IPS-18c (cell line): Measurements from ENCODE around the gene UBE2S.

Source experiments
- H3K4me3 ChIP-seq: 2 replicates; pipeline ENCODE4 v1.7.0; 2013; ENCODE audit warnings: low read depth, mild to moderate bottlenecking, low read length, moderate library complexity; ENCODE audit not compliant: insufficient read depth
- H3K9me3 ChIP-seq: one replicate; pipeline ENCODE4 v1.6.1; 2013; ENCODE audit warnings: mild to moderate bottlenecking, low read length, moderate library complexity; ENCODE audit not compliant: control insufficient read depth, insufficient read depth

The UBE2S gene

GRCh38 chr19:55376241-55376933 is 31.2 kb downstream of the UBE2S start, which contains the start of gene TMEM190:
Gene TMEM190 (plus strand): TSS chr19:55376826. CDS start chr19:55376854, 28 bp downstream.
- Histone ChIP-seq H3K4me3 (peak within 1 kb of the TSS; percentile 58), H3K9me3 (no peaks in the 10 kb centered on the region)

GRCh38 chr19:55373993-55374757 is 33.4 kb downstream of the UBE2S start:
- Histone ChIP-seq H3K9me3 (no peaks in the 10 kb centered on the region), H3K4me3 (no peak overlapping the region)

GRCh38 chr19:55373306-55373992 is 34.1 kb downstream of the UBE2S start:
- Histone ChIP-seq H3K9me3 (no peaks in the 10 kb centered on the region), H3K4me3 (peak overlapping the region; percentile 20; the same call in 1 of the 2 replicates)

DNA sequence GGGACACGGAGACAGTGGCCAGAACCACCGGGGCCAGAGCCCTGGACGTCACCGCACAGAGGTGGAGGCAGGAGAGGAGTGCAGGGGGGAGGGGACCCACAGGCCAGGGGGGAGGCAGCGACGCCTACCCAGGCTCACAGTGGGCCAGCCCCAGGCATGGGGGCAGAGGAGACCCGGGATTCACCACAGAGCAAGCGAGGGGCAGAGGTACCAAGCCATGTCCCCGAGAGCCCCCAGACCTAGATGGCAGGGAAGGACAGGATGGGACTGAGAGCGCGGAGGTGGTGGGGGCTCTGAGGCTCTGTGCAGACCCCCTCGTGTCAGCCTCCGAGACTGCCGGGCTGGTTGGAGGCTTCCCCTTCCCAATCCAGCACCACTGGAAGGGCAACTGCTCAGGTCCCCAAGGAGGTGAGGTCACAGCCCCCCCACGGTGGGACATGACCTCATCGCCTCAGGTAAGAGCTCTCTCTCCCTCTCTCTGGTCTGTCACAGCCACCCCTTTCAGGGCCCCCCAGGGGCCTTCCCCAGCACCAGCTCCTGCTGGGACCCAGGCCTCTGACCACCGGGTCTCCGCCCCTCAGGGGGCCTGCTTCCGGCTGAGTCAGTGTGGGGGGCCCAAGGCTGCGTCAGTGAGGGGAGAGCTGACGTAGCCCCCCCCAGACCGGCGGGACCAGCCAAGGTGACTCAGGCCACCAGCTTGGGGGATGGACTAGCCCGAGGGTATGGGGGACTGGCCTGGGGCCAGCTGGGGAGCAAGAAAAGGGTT is 35.1 kb downstream of the UBE2S start:
- H3K4me3 ChIP-seq, result no peak overlapping the region
- no peaks in the 10 kb centered on the region for H3K9me3 ChIP-seq

- H3K9me3 ChIP-seq, result no peaks in the 10 kb centered on the region
- H3K4me3 ChIP-seq, result peak within 1 kb of the TSS; percentile 53
Measured at GRCh38 chr19:55370305-55370988, 37.1 kb downstream of the UBE2S start, which contains the start of gene IL11. Gene IL11 (minus strand): TSS chr19:55370463. CDS start chr19:55370310, 153 bp downstream.

DNA sequence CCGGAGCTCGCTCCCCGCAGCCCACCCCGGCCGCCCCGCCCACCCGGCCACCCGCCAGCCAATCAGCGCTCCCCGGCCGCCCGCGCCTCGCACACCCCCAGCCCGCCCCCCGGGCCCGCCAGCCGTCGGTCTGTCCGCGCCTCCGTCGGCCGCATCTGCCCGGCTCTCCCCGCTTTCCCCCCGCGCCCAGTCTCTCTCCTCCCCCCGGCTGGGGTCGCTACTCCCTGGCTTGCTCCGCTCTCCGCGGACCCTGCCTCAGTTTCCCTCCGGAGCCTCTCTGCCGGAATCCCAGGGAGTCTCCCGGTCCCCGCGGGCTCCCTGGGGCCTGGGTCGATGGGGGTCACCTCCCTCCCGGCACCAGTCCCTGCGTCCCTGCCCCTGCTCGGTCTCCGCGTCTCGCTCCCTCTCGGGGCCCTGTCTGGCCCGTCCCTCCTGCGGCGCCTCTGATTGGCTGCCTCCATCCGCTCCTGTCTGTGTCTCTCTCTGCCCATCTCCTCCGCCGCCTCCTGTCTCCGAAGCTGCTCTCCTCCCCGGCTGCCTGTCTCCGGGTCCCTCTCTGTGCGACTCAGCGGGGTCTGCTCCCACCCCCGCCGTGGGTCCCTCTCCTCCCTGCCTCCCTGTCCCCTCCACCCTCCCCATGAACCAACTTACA is 37.8 kb downstream of the UBE2S start:
- Histone ChIP-seq H3K9me3 (no peaks in the 10 kb centered on the region), H3K4me3 (peak overlapping the region; percentile 53)

GRCh38 chr19:55368701-55369563 is 38.7 kb downstream of the UBE2S start:
- H3K9me3 ChIP-seq, result no peaks in the 10 kb centered on the region
- peak overlapping the region; percentile 38; the same call in 1 of the 2 replicates for H3K4me3 ChIP-seq

DNA sequence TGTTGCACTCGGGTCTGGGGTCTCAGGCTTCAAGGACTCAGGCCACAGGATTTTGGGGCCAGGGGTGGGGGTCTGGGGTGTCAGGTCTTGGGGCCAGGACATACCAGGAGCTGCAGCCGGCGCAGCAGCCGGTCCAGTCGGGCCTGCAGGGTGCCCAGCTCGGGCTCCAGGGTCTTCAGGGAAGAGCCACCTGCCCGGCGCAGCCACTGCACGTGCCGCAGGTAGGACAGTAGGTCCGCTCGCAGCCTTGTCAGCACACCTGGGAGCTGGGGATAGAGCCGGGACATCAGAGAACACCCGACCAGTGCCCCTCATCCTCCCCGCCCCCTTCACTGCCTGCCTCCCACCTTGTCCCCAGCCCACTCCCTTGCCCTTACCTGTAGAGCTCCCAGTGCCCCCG is 39.5 kb downstream of the UBE2S start:
- H3K9me3 ChIP-seq, result no peaks in the 10 kb centered on the region
- H3K4me3 ChIP-seq, result no peak overlapping the region

- H3K4me3 ChIP-seq, result no peak overlapping the region
Measured at GRCh38 chr19:55366790-55367189, 40.8 kb downstream of the UBE2S start.

DNA sequence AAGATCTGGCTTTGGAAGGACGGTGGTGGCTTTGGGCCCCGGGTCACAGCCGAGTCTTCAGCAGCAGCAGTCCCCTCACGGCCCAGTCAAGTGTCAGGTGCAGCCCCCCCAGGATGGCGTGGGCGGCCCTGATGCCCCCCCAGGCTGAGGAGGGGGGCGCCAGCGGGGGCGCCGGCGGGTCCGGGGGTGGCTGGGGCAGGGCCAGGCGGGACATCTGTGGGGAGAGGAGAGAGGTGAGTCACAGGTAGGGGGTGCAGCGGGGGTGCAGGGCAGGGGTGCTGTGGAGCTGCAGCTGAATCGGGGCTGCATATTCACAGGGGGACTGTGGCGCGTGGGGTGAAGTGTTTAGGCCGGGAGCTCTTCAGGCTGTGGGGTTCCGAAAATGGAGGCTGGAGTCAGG is 41.6 kb downstream of the UBE2S start:
- Histone ChIP-seq H3K9me3 (no peaks in the 10 kb centered on the region), H3K4me3 (no peak overlapping the region)

More at GRCh38 chr19:55366790-55367189, 40.8 kb downstream of the UBE2S start:
- no peaks in the 10 kb centered on the region for H3K9me3 ChIP-seq

- Histone ChIP-seq H3K9me3 (no peaks in the 10 kb centered on the region), H3K4me3 (no peak overlapping the region)
Measured at GRCh38 chr19:55365245-55365644, 42.3 kb downstream of the UBE2S start.

GRCh38 chr19:55362990-55363716 is 44.4 kb downstream of the UBE2S start, which contains the start of gene GARIN5B:
Gene GARIN5B (minus strand): TSS chr19:55363260. CDS start chr19:55363066, 194 bp downstream.
- Histone ChIP-seq H3K4me3 (no peak within 1 kb of the TSS), H3K9me3 (no peaks in the 10 kb centered on the region)

GRCh38 chr19:55362174-55362989 is 45.2 kb downstream of the UBE2S start:
- Histone ChIP-seq H3K4me3 (no peak overlapping the region), H3K9me3 (no peaks in the 10 kb centered on the region)

GRCh38 chr19:55360902-55361301 is 46.7 kb downstream of the UBE2S start:
- H3K9me3 ChIP-seq, result no peaks in the 10 kb centered on the region
- no peak overlapping the region for H3K4me3 ChIP-seq
